Activated CD4-positive, alpha-beta T cell treated with anti-CD3 and anti-CD28 coated beads, Interleukin-2, Interleukin-6, amounts not matched to agents 100 ng/mL and 50 ng/mL, durations not matched to agents 16 hours and 8 hours (primary cell): Measurements from ENCODE around the gene SIX1.

Experiments used
- DNase-seq: peaks from one replicate; pipeline ENCODE4 v3.0.0-alpha.2; 2020

The SIX1 gene

GRCh38 chr14:60648934-60649874, at the start of gene SIX1:
Gene SIX1 (minus strand): TSS chr14:60649477. CDS start chr14:60649189, 288 bp downstream.
- DNase-seq: peak; percentile 53

- no peak for DNase-seq
Observed at GRCh38 chr14:60695327-60695726, 46.0 kb upstream of the SIX1 start.

- no peak for DNase-seq
Observed at GRCh38 chr14:60691383-60692113, 42.3 kb upstream of the SIX1 start.

GRCh38 chr14:60686865-60687264, 37.6 kb upstream of the SIX1 start:
- DNase-seq: no peak

GRCh38 chr14:60684203-60684602, 34.9 kb upstream of the SIX1 start:
- no peak for DNase-seq

GRCh38 chr14:60681271-60681670, 32.0 kb upstream of the SIX1 start:
- no peak for DNase-seq

GRCh38 chr14:60680511-60680910, 31.2 kb upstream of the SIX1 start:
- no peak for DNase-seq

GRCh38 chr14:60679566-60680258, 30.4 kb upstream of the SIX1 start:
- DNase-seq: no peak

- no peak for DNase-seq
Observed at GRCh38 chr14:60677701-60678100, 28.4 kb upstream of the SIX1 start.

- no peak for DNase-seq
Observed at GRCh38 chr14:60670989-60671388, 21.7 kb upstream of the SIX1 start.

GRCh38 chr14:60668431-60669112, 19.3 kb upstream of the SIX1 start:
- DNase-seq: no peak

- DNase-seq: no peak
Observed at GRCh38 chr14:60665177-60665550, 15.9 kb upstream of the SIX1 start.

GRCh38 chr14:60662982-60663381, 13.7 kb upstream of the SIX1 start:
- DNase-seq: no peak

GRCh38 chr14:60661721-60662120, 12.4 kb upstream of the SIX1 start:
- no peak for DNase-seq

GRCh38 chr14:60658909-60659585, 9.8 kb upstream of the SIX1 start:
- no peak for DNase-seq

- no peak for DNase-seq
Observed at GRCh38 chr14:60658211-60658690, 9.0 kb upstream of the SIX1 start.

- no peak for DNase-seq
Observed at GRCh38 chr14:60657456-60658210, 8.4 kb upstream of the SIX1 start.

GRCh38 chr14:60656686-60657455, 7.6 kb upstream of the SIX1 start:
- peak; percentile 53 for DNase-seq

- DNase-seq: no peak
Observed at GRCh38 chr14:60655898-60656685, 6.8 kb upstream of the SIX1 start.
